Thoracic aorta (tissue), 2 donors: ENCODE results near the gene STAB2. TPM values are rescaled to one million over a fixed set of nuclear protein-coding genes. Genes with fewer than 3 reads are reported as not detected.

Experiments used
- ATAC-seq: fragments of 150-250 bp; one replicate; pipeline ENCODE4 v1.8.0; 2017; ENCODE audit warnings: low read depth; ENCODE audit not compliant: insufficient number of reproducible peaks, low FRiP score
- DNase-seq: peaks from one replicate; pipeline ENCODE4 v3.0.0-alpha.2; 2020; ENCODE audit warnings: low spot score
- H3K27ac ChIP-seq, 2 donors: fragments of 200-600 bp; sonication (generic); 1 replicate in 1 of 2; 2 replicates in 1 of 2; pipeline ENCODE4 v1.5.1; 2016; ENCODE audit warnings: mild to moderate bottlenecking in 2 of 2, moderate library complexity in 2 of 2
- H3K27me3 ChIP-seq: fragments of 200-600 bp; sonication (generic); replicated peaks from 2 replicates; pipeline ENCODE4 v1.6.0; 2016; ENCODE audit warnings: mild to moderate bottlenecking; ENCODE audit not compliant: insufficient read depth
- H3K36me3 ChIP-seq: fragments of 200-600 bp; sonication (generic); one replicate; pipeline ENCODE4 v1.5.1; 2016
- H3K4me1 ChIP-seq, 2 donors: fragments of 200-600 bp; sonication (generic); 1 replicate in 1 of 2; 2 replicates in 1 of 2; pipeline versions ENCODE4 v1.5.1 to v1.6.0; 2016; ENCODE audit warnings: low read depth in 2 of 2, mild to moderate bottlenecking in 1 of 2; ENCODE audit not compliant: control insufficient read depth in 1 of 2
- H3K4me3 ChIP-seq: fragments of 200-600 bp; sonication (generic); 2 replicates; pipeline ENCODE4 v1.5.1; 2016; ENCODE audit warnings: mild to moderate bottlenecking
- H3K9me3 ChIP-seq: fragments of 200-600 bp; sonication (generic); 2 replicates; pipeline ENCODE4 v1.5.1; 2016
- CTCF ChIP-seq: fragments of 200-600 bp; sonication (generic); IDR thresholded peaks from one replicate; pipeline ENCODE4 v1.5.1; 2019; ENCODE audit warnings: antibody characterized with exemption
- total RNA-seq, 2 donors: library from RNA; depleted of rRNA; stranded (reverse); fragments of >200 nt; gene quantifications; one replicate each; pipeline versions ENCODE4 v1.1.0 to v1.2.3, GENCODE V29; 2016

STAB2 gene
- total RNA-seq, 2 donors from 2014 or later, result not detected

DNA sequence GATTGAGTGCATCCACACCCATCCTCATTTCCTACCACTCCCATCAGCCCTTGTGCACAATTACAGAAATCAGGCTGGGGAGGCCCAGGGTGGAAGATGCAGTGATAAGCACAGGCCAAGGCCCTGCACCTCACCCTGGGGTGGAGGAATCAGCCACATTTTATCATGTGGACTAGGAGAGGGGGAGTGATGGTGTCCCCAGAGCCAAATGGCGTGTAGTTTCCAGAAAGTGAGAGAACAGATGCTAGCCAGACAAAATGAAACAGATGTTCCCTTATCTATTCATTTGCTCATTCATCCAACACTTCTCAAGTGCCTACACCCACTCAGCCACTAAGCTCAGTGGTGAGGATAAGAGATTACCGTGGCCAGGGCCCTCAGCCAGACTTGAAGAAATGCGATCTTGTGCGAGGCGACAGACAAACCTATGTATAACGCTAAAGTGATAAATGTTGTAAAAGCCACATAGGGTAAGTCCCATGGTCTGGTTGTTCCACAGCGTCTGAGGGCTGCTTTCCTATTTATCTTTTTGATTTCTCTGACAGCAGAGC lies 93.6 kb downstream of the STAB2 start:
- no peak for ATAC-seq
- no peak for DNase-seq
- Histone ChIP-seq H3K4me3 (no peak overlapping the region), H3K27ac (no peak overlapping the region), H3K36me3 (no peaks in the 10 kb centered on the region), H3K9me3 (no peaks in the 10 kb centered on the region), H3K27me3 (no peaks in the 10 kb centered on the region), H3K4me1 (no peaks in the 10 kb centered on the region)
- TF ChIP-seq CTCF, result no peak

GRCh38 chr12:103686026-103686425 lies 99.0 kb downstream of the STAB2 start:
- Histone ChIP-seq H3K36me3 (no peaks in the 10 kb centered on the region), H3K27ac (no peak overlapping the region), H3K4me3 (no peak overlapping the region), H3K27me3 (no peaks in the 10 kb centered on the region), H3K4me1 (no peaks in the 10 kb centered on the region), H3K9me3 (no peaks in the 10 kb centered on the region)
- DNase-seq (no peak), ATAC-seq (no peak)
- TF ChIP-seq CTCF, result no peak

DNA sequence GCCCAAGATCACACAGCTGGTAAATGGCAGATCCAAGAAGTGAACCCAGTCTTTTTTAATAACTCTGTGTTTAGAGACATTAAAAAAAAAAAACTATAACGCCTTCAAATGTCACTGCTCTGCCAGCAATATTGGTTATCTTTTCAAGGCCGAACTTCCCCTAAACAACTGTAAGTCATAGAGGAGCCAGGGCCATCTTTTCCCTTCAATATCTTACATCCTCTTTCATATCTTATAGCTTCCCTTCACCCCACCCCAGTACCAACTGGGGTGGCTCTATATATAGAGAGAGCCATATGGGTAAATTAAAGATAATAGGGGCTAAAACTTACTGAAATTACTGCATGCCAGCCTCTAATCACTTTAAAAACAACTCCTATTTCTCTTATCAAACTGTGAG lies 100.2 kb downstream of the STAB2 start:
- Histone ChIP-seq H3K27me3 (no peaks in the 10 kb centered on the region), H3K4me3 (no peak overlapping the region), H3K27ac (no peak overlapping the region), H3K36me3 (no peaks in the 10 kb centered on the region), H3K4me1 (no peaks in the 10 kb centered on the region), H3K9me3 (no peaks in the 10 kb centered on the region)
- DNase-seq (no peak), ATAC-seq (no peak)
- TF ChIP-seq CTCF, result no peak

DNA sequence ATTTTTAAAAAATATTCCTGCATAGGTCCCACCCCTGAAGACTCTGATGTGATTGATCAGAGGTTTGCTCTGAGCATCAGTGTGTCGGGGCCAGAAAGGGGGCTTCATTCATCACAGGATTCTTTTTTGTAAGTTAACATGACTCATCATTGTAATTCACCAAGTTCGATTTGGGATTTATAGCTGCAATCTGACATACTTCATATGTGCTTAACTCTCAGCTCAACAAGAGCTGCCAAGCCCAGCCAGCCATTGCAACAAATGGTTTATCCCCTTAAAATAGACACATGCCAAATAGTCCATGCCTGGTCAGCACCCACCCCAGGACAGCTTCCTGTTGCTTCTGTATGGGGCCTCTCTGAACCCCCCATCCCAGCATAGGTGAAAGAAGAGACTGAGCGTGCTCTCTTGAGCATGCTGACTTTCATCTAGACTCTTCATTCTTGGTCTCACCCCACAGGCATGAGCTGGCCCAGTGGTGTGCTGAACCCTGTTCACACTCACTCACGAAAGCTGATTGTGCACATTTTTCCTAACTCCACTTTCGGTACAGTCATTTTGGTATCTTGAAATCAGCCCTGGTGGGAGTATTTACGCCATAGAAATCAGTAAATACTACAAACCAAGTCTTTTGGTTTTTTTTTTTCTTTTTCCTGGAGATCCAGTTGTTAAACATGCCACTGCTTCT lies 101.4 kb downstream of the STAB2 start:
- no peaks in the 10 kb centered on the region for H3K9me3 ChIP-seq
- no peak for DNase-seq
- H3K36me3 ChIP-seq, result no peaks in the 10 kb centered on the region
- no peak overlapping the region for H3K27ac ChIP-seq
- no peak for ATAC-seq
- no peak for TF ChIP-seq CTCF
- no peak overlapping the region for H3K4me3 ChIP-seq
- H3K4me1 ChIP-seq, result no peaks in the 10 kb centered on the region
- H3K27me3 ChIP-seq, result no peaks in the 10 kb centered on the region

DNA sequence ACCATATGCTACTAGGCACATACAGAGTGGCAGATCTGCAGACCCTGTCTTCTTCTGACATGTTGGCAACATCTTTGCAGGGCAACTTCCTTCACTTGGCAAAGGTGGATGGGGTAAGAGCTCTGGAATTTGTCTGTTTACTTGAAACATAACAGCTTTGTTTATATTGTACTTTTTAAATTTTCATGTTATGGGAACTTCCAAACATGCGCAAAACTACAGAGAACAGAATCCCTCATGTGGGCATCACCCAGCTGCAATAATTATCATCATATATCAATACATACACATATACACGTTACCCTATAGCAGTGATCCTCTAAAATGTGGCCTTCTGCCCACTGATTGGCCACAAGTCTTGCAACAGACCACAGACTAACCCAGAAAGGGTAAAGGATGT lies 103.4 kb downstream of the STAB2 start:
- ATAC-seq (no peak), DNase-seq (no peak)
- Histone ChIP-seq H3K27me3 (no peaks in the 10 kb centered on the region), H3K36me3 (no peaks in the 10 kb centered on the region), H3K27ac (no peak overlapping the region), H3K4me1 (peaks cover 9 to 13% of the 10 kb centered on the region in 2 donors), H3K9me3 (no peaks in the 10 kb centered on the region), H3K4me3 (no peak overlapping the region)
- TF ChIP-seq CTCF, result no peak
